GM18909 (cell line): ENCODE results near the gene HECW1.
"Not testable (repeated sequence)": the region's sequence is repeated elsewhere in the genome, so short reads cannot be mapped to it uniquely, and the experiment has no call there.

ENCODE experiments used
- ATAC-seq: cut with Tn5 transposase; IDR thresholded peaks from one replicate; pipeline ENCODE4 v1.9.1; 2021; ENCODE audit warnings: mild to moderate bottlenecking; ENCODE audit not compliant: unreplicated experiment, poor library complexity

The HECW1 gene

DNA sequence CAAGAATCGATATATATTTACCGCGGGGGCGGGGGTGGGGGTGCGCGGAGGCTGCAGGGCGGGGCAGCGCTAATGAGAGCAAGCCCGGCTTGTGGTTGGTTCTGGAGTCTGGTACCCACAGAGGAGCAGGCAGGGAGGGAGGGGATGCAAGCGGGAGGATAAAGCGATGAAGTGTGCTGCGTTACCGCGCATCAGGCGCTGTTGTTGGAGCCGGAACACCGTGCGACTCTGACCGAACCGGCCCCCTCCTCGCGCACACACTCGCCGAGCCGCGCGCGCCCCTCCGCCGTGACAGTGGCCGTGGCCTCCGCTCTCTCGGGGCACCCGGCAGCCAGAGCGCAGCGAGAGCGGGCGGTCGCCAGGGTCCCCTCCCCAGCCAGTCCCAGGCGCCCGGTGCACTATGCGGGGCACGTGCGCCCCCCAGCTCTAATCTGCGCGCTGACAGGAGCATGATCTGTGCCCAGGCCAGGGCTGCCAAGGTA, at the start of gene HECW1:
TSS of gene HECW1 (plus strand) at position 189 of the 482 bp plus-strand sequence. CDS start 131,259 bp downstream, outside the sequence.
- no peak for ATAC-seq

DNA sequence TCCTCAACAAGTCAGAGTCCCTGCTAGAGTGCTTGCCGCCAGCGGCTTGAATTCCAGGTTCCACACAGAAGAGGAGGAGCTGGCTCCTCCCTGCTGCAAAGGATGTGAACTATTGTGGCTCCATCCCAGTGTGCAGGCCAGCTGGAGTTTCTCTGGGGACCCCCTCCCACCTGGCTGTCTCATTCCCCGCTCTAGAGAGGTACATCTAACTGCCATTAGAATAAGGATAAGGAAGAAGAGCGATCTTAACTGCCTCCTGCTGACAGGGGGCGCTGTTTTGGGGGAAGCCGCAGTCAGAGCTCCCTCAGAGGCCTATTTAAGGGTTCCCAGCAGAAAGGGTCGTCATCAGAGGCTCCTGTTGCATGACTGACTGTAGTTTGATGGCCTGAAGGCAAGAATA, 40.8 kb upstream of the HECW1 start:
- no peak for ATAC-seq

DNA sequence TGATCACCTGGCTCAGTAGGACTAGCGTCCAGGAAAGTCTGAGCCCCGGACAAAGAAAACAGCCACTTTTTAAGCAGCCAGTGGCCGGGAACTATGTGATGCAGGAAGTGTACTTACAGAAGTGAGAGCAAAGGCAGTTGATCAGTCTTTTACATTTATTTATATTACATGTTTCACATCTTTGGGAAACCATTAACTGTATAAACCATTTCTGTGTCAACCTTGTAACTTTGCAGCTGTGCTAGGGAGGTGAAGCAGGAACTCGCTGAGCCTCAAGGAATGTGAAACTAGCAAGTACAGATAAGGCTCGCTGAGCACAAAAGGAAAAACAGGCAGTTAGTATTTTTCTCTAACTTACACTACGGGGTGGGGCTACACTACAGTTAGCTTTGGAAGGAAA, 39.9 kb upstream of the HECW1 start:
- ATAC-seq = peak; percentile 66

DNA sequence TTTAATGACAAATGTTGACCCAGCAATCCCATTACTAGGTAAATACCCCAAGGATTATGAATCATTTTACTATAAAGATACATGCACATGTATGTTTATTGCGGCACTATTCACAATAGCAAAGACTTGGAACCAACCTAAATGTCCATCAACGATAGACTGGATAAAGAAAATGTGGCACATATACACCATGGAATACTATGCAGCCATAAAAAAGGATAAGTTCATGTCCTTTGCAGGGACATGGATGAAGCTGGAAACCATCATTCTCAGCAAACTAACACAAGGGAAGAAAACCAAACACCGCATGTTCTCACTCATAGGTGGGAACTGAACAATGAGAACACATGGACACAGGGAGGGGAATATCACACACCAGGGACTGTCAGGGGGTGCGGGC, 38.6 kb upstream of the HECW1 start:
- ATAC-seq = not testable (repeated sequence)

DNA sequence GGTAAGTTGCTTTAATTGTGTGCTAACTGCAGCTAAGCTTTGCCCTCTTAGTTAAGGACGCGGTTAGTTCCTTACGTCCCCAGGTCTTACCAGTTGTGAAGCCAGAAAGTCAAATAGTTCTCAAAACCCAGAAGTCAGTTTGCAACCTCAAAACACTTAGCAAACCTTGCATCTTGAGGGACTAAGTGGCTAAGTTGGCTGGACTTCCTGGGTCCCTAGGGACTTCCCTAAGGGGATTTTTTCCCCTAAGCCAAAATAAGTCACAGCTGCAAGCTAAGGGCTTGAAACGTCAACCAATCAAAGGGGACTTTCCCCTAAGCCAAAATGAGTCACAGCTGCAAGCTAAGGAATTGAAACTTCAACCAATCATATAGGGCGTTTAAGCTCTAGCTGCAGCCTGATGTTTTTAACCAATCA, 36.2 kb upstream of the HECW1 start:
- peak; percentile 53 for ATAC-seq

DNA sequence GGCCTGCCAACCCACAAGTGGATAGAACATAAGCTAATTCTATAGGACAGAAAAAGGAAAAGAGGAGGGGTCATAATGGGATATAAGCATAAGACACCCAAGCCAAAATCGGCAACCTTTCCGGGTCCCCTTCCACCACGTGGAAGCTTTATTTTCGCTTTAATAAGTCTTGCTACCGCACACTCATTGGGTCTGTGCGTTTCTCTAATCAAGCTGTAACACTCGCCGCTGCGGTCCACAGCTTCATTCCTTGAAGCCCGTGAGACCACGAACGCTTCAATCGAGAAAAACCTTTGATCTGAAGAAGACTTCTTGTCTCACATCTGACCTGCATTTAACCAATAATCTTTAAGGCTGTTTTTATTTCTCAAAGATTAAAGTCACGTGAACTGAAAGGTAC, 35.8 kb upstream of the HECW1 start:
- ATAC-seq = peak; percentile 5

DNA sequence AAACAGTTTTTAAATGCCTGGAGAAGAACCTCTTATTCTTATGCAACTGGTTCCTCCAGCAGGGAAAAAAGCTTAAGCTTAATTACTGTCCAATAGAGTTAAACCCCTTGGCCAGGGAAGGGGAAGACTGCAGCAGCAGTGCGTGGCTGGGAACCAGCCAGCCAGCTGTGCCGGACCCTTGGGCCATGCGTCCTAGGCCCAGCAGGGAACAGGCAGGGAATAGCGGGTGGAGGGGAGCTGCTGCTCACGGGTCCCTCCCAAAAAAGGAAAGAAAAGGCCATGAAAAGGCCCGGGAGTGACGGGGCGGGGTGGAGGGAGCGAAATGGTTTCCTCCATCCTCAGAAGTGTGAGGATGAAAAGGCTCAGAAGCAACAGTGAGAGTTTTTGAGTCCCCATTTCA, 35.2 kb upstream of the HECW1 start:
- no peak for ATAC-seq

DNA sequence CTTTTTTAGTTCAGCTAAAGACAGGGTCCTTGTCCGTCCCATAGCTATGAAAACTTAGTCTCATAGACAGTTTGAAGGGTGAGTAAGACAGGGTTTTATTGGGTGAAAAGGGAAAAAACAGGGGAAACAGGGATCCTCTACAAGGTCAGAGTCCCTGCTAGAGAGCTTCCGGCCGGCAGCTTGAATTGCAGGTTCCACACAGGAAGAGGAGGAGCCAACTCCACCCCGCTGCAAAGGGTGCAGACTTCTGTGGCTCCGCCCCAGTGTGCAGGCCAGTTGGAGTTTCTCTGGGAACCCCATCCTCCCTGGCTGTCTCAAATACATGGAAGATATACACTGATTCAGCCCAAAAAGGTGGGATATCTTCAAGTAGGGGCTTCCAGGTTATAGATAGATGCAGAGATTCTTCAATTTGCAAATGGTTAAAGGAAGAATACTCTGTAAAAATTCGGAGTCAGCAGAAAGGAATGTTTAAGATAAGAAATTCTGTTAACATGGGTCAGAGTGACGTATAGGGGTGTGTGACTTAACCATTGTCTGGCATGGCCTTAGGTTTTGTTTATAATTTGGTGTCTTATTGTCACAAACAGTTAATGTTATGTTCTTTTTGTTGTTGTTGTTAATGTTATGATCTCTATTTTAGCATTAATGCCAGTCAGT, 34.6 kb upstream of the HECW1 start:
- no peak for ATAC-seq

DNA sequence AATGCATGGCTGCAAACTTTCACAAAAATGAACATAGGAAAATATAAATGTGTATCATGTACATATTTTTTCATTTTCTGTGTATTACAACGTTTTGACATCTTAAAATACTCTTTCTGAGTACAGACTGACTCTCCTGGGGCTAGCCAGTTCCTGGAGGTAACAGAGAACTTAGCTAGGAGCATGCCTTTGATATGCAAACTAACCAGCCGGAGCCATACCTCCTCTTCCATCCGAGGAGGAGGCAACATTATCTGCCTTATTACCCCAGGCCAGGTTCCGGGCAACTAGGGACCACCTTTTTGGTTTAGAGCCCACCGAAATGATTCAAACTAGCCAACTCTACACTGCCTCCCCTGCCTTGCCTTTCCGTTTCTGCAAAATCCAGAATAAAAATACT, 33.7 kb upstream of the HECW1 start:
- no peak for ATAC-seq

DNA sequence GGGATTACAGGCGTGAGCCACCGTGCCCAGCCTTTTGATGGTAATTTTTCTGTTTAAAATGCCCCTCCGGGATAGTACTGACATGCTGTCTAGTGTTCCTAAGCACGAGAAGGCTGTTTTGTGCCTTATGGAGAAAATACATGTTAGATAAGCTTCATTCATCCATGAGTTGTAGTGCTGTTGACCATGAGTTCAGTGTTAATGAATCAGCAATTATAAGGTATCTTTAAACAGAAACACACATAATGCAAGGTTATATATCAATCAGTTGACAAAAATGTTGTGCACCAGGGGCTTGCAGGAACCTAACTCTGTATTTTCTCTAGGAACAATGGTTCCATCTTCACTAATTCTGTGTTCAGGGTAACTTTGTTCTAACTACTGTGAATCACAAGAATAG, 30.8 kb upstream of the HECW1 start:
- no peak for ATAC-seq

DNA sequence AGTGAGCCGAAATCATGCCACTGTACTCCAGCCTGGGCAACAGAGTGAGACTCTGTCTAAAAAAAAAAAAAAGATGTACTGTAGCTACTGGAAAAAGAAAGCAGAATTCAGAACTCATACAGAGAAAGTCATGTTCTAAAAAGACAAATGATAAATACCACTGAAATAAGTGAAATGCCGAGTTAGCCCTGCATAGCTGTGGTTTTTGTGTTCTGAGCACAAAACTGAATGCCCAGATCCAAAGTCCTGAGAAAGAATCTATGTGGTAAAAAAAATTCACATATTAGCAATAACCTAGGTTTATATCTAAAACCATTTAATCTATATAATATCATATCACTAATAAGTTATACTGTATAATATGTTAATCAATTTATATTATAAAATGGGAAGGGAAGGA, 29.3 kb upstream of the HECW1 start:
- ATAC-seq = no peak

DNA sequence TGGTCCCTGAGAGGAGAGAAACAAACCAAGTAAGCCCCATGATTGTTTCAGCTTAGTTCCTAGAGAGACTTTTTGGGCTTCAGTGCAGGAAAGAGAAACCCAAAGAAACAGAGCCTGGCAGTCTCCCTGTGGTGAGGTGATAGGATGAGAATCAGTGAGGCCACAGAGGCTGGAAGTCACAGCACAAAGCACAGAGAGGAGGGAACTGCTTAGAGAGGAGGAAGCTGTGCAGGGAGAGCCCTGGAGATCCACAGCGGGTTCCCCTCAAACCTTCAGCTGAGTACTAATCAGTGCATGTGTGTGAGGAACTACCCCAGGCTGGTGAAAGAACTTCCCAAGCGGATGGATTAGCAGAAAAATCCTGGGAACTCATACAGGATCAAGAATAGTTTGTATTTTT, 27.4 kb upstream of the HECW1 start:
- no peak for ATAC-seq

DNA sequence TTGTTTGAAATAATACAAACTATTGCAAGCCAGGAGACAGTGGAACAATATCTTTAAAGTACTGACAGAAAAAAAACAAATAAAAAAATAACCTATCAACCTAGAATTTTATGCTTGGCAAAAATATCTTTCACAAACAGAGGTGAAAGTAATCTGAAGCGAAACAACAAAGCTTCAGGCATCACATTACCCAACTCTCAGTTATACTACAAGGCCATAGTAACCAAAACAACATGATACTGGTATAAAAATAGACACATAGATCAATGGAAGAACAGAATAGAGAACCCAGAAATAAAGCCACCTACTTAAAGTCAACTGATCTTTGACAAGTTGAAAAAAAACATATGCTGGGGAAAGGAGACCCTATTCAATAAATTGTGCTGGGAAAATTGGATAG, 26.5 kb upstream of the HECW1 start:
- no peak for ATAC-seq

DNA sequence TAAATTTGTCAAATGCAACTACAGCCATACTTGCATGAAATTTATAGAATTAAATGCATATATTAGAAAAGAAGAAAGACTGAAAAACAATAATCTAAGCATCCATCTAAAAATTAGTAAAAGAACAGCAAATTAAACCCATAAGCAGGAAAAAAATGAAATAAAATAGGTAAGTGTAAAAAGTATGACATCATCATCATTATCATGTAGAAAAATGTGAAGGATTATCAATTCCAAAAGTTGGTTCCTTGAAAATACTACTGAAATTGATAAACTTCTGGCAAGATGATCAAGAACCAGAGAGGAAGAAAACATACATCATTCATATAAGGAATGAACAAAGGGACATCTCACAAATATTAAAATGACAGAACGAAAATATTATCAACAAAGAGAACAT, 19.6 kb upstream of the HECW1 start:
- no peak for ATAC-seq

DNA sequence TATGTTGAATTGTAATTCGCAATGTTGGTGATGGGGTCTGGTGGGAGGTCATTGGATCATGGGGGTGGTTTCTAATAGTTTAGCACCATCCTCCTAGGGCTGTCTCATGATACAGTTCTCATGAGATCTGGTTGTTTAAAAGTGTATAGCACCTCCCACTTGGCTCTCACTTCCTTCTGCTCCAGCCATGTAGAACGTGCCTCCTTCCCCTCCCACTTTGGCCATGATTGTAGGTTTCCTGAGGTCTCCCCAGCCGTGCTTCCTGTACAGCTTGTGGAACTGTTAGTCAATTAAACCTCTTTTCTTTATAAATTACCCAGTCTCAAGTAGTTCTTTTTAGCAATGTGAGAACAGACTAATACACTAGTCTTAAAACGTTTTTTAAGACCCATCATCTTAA, 15.6 kb upstream of the HECW1 start:
- no peak for ATAC-seq

DNA sequence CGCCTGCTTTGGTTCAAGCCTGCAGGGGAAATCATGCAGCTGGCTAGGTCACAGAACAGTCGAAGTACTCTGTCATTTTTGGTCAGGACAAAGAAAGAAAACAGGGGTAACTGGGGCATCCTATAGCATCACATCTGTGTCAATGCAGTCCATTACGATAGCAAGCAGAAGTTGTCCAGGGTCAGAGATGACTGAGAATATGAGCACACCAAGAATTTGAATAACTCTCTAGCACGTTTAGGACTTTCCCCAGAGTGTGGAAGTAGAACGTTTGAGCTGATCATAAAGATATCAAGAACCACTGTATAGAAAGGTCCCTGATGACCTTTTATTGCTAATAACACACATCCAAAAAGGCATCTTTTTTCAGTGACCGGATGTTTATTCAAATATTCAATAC, 12.7 kb upstream of the HECW1 start:
- ATAC-seq = no peak

DNA sequence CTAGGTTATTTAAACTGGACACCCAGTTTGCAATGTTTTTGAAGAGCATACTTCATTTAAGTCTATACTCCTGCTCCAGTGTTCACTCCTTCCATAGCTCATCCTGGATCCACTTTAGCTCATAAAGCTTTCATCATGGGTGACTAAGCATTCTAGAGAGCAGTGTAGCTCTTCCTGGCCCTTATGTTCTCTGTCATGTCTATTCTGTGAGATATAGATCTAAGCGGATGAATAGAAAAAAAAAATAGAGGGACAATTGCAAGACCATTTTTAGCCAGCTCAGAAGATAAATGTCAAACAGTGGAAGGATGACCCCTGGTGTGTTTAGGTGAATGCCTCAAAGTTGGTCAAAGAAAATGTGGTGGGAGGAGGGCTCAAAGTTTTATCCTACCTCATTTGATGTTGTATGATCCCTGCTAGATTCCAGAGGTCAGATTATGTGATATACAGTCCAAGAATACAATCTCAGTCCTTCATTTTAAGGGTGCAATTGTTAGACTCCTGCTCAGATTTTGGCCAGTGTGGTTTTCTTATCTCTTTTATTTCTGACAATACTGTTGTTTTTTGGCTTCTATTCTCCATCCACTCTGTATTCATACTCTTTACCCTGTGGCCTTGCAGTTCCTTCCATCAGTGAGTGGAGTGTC, 7.5 kb upstream of the HECW1 start:
- ATAC-seq = no peak

DNA sequence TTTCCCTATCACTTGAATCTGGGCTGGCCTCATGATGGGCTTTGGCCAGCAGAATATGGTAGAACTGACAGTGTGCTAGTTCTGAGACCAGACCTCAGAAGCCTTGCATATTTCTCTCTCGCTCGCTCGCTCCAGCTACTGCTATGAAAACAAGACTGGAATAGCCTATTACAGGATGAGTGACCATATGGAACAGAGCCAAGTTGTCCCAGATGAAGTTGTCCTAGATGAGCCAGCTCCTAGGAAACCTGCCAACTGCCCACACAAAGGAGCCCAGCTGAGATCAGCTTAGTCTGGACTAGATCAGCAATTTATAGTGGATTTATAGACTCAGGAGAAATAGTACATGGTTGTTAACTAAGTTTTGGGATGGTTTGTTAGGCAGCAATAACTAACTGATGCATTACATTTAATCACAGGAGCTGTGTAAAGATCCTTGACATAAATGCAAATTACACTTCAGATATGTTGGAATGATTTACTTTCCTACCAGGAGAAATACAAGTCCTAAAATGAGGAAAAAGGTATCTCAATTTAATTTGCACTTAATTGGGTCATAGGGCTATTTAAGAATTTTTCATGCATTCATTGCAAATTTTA, 6.8 kb upstream of the HECW1 start:
- ATAC-seq = no peak

DNA sequence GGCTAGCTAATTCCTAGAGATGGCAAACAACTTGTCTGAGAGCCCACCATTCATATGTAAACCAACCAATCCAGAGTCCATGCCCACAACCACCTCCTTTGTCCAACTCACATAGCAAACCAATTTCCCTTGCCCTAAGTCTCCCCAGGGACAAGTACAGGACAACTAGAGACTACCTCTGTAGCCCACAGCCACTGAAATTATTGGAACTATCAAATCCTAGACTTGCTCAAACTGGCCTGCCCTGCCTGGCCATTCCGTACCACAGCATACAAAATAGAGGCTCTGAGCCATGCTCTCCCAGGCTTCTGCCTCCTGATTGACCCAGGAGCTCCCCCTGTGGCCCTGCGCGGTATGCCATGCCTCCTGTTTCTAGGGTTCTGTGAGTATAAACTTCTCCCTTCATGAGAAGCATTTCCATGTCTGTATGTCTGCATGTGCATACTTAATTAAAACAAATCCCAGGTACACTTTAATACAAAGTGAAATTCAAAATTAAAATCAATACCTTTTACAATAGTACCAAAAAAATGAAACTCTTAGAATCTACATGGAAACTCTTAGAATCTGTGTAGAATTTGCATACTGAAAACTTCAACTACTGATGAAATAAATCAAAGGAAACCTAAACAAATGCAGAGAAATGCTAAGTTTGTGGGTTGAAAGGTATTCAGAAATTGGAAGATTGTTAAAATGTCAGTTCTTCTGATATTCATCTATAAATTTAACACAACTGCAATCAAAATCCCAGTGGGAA, 4.0 kb upstream of the HECW1 start:
- peak; percentile 97 for ATAC-seq

DNA sequence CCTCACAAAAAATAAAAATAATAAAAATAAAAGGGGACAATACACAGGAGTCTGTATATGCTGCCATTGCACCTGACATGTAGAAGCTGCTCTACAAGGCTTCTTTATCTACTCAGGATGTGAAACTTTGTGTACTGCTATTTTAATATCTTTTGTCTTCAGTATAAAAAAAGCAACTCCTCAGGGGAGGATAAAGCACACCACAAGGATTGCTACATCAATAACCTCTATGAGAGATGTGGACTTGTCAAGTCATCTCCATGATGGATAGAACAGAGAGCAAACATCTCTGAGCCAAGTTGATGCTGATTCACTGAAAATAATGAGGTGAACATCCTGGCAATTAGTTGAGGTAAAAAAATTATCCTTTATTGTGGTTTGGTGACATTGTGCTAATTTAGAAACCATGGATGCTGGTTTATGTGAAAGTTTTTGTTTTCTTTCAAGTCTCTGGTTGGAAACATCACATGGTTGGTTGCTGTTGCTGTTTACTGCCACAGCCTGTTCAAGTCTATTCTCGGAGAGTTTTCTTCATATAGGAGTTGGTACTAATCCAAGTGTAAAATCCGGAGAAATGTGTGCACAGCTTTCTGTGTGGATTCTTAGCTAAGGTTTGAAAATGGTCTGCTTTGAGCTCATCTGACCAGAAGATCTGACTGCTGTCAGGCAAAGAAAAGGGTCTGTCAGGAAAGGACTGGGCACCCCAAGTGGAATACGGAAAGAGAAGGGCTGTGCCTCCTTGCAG, 1.5 kb upstream of the HECW1 start:
- no peak for ATAC-seq
